T-helper 17 cell (primary cell): ENCODE data around the gene BCAS3. TPM values are rescaled to one million over a fixed set of nuclear protein-coding genes. Genes with fewer than 3 reads are reported as not detected.

ENCODE experiments used
- ATAC-seq: fragments of 150-1000 bp; cut with Tn5 transposase; 2 replicates; pipeline ENCODE4 v1.10.0; 2021; ENCODE audit warnings: mild to moderate bottlenecking, moderate library complexity
- DNase-seq, 3 donors: peaks; one replicate each; pipeline versions ENCODE4 v3.0.0 to v3.0.0-alpha.2; 2020 to 2021
- H3K9me3 ChIP-seq: one replicate; pipeline ENCODE4 v1.7.0; 2013; ENCODE audit warnings: low read length, mild to moderate bottlenecking; ENCODE audit not compliant: control insufficient read depth, poor library complexity, severe bottlenecking
- H3K27ac Mint-ChIP-seq: one replicate; pipeline ENCODE4 v1.8.0; 2022; ENCODE audit warnings: mild to moderate bottlenecking, moderate library complexity, mixed read lengths
- H3K27me3 Mint-ChIP-seq: one replicate; pipeline ENCODE4 v1.8.0; 2022; ENCODE audit warnings: mixed read lengths
- H3K36me3 Mint-ChIP-seq: one replicate; pipeline ENCODE4 v1.8.0; 2022; ENCODE audit warnings: low read depth, mixed read lengths
- H3K4me1 Mint-ChIP-seq: one replicate; pipeline ENCODE4 v1.8.0; 2022; ENCODE audit warnings: mild to moderate bottlenecking, mixed read lengths
- H3K4me3 Mint-ChIP-seq: one replicate; pipeline ENCODE4 v1.8.0; 2022; ENCODE audit warnings: mild to moderate bottlenecking, moderate library complexity, mixed read lengths
- total RNA-seq, 4 donors: library from RNA in 2 of 4; stranded (reverse) in 2 of 4; gene quantifications; one replicate each; pipeline ENCODE4 v1.2.3 and lab custom pipeline; 2022 to 2026

The BCAS3 gene
- total RNA-seq, 2 donors from 2014 or later: 39.0 to 50.0 TPM

- H3K27ac Mint-ChIP-seq: no peak overlapping the region
- H3K4me3 Mint-ChIP-seq: no peak overlapping the region
- H3K4me1 Mint-ChIP-seq: no peaks in the 10 kb centered on the region
- peaks cover 4% of the 10 kb centered on the region for H3K36me3 Mint-ChIP-seq
- no peaks in the 10 kb centered on the region for H3K27me3 Mint-ChIP-seq
- H3K9me3 ChIP-seq: no peaks in the 10 kb centered on the region
- DNase-seq: no peak
- no peak for ATAC-seq
These were observed 630.5 kb downstream of the BCAS3 start for GRCh38 chr17:61307905-61308886.

GRCh38 chr17:61309362-61310256 lies 632.0 kb downstream of the BCAS3 start:
- no peak overlapping the region for H3K27ac Mint-ChIP-seq
- no peak for DNase-seq
- H3K36me3 Mint-ChIP-seq: no peaks in the 10 kb centered on the region
- H3K4me3 Mint-ChIP-seq: no peak overlapping the region
- no peaks in the 10 kb centered on the region for H3K27me3 Mint-ChIP-seq
- no peaks in the 10 kb centered on the region for H3K9me3 ChIP-seq
- peaks cover under 1% of the 10 kb centered on the region for H3K4me1 Mint-ChIP-seq
- ATAC-seq: no peak

- H3K36me3 Mint-ChIP-seq: no peaks in the 10 kb centered on the region
- H3K9me3 ChIP-seq: no peaks in the 10 kb centered on the region
- H3K4me1 Mint-ChIP-seq: peaks cover 4% of the 10 kb centered on the region
- H3K27ac Mint-ChIP-seq: no peak overlapping the region
- H3K27me3 Mint-ChIP-seq: no peaks in the 10 kb centered on the region
- DNase-seq: no peak
- no peak for ATAC-seq
- H3K4me3 Mint-ChIP-seq: no peak overlapping the region
These were observed 632.9 kb downstream of the BCAS3 start for GRCh38 chr17:61310590-61310989.

GRCh38 chr17:61312406-61313295 lies 635.0 kb downstream of the BCAS3 start:
- no peaks in the 10 kb centered on the region for H3K27me3 Mint-ChIP-seq
- peaks cover 10% of the 10 kb centered on the region for H3K4me1 Mint-ChIP-seq
- no peaks in the 10 kb centered on the region for H3K36me3 Mint-ChIP-seq
- no peaks in the 10 kb centered on the region for H3K9me3 ChIP-seq
- no peak overlapping the region for H3K4me3 Mint-ChIP-seq
- DNase-seq (no peak), ATAC-seq (no peak)
- H3K27ac Mint-ChIP-seq: no peak overlapping the region

GRCh38 chr17:61313461-61314326 lies 636.0 kb downstream of the BCAS3 start:
- Mint-ChIP-seq H3K27me3 (no peaks in the 10 kb centered on the region), H3K4me3 (no peak overlapping the region), H3K36me3 (no peaks in the 10 kb centered on the region), H3K27ac (no peak overlapping the region), H3K4me1 (peaks cover 10% of the 10 kb centered on the region)
- no peak for DNase-seq
- ATAC-seq: no peak
- H3K9me3 ChIP-seq: no peaks in the 10 kb centered on the region

GRCh38 chr17:61314368-61315078 lies 636.9 kb downstream of the BCAS3 start:
- DNase-seq: no peak
- no peak for ATAC-seq
- Mint-ChIP-seq H3K27ac (peak overlapping the region; percentile 9), H3K4me3 (no peak overlapping the region), H3K27me3 (no peaks in the 10 kb centered on the region), H3K4me1 (peaks cover 10% of the 10 kb centered on the region), H3K36me3 (no peaks in the 10 kb centered on the region)
- no peaks in the 10 kb centered on the region for H3K9me3 ChIP-seq

- DNase-seq (no peak), ATAC-seq (no peak)
- H3K4me3 Mint-ChIP-seq: no peak overlapping the region
- H3K36me3 Mint-ChIP-seq: no peaks in the 10 kb centered on the region
- H3K27me3 Mint-ChIP-seq: no peaks in the 10 kb centered on the region
- H3K27ac Mint-ChIP-seq: no peak overlapping the region
- H3K9me3 ChIP-seq: no peaks in the 10 kb centered on the region
- peaks cover 10% of the 10 kb centered on the region for H3K4me1 Mint-ChIP-seq
These were observed 639.0 kb downstream of the BCAS3 start for GRCh38 chr17:61316633-61317032.

GRCh38 chr17:61317779-61318178 lies 640.1 kb downstream of the BCAS3 start:
- peaks cover 10% of the 10 kb centered on the region for H3K4me1 Mint-ChIP-seq
- H3K9me3 ChIP-seq: no peaks in the 10 kb centered on the region
- no peak overlapping the region for H3K4me3 Mint-ChIP-seq
- H3K27me3 Mint-ChIP-seq: no peaks in the 10 kb centered on the region
- H3K36me3 Mint-ChIP-seq: no peaks in the 10 kb centered on the region
- no peak overlapping the region for H3K27ac Mint-ChIP-seq
- DNase-seq (no peak), ATAC-seq (no peak)

- DNase-seq (no peak), ATAC-seq (no peak)
- H3K36me3 Mint-ChIP-seq: no peaks in the 10 kb centered on the region
- no peak overlapping the region for H3K27ac Mint-ChIP-seq
- H3K27me3 Mint-ChIP-seq: no peaks in the 10 kb centered on the region
- no peak overlapping the region for H3K4me3 Mint-ChIP-seq
- H3K9me3 ChIP-seq: no peaks in the 10 kb centered on the region
- peaks cover 10% of the 10 kb centered on the region for H3K4me1 Mint-ChIP-seq
These were observed 641.0 kb downstream of the BCAS3 start for GRCh38 chr17:61318684-61319098.

- ATAC-seq: no peak
- H3K9me3 ChIP-seq: no peaks in the 10 kb centered on the region
- no peak for DNase-seq
- Mint-ChIP-seq H3K4me1 (peaks cover 6% of the 10 kb centered on the region), H3K27ac (no peak overlapping the region), H3K36me3 (no peaks in the 10 kb centered on the region), H3K27me3 (no peaks in the 10 kb centered on the region), H3K4me3 (no peak overlapping the region)
These were observed 643.7 kb downstream of the BCAS3 start for GRCh38 chr17:61321344-61321743.

GRCh38 chr17:61322325-61323002 lies 644.8 kb downstream of the BCAS3 start:
- H3K27ac Mint-ChIP-seq: peak overlapping the region; percentile 10
- H3K4me3 Mint-ChIP-seq: no peak overlapping the region
- no peak for ATAC-seq
- peaks cover 6% of the 10 kb centered on the region for H3K4me1 Mint-ChIP-seq
- H3K36me3 Mint-ChIP-seq: no peaks in the 10 kb centered on the region
- no peak for DNase-seq
- H3K27me3 Mint-ChIP-seq: no peaks in the 10 kb centered on the region
- H3K9me3 ChIP-seq: no peaks in the 10 kb centered on the region
